Liver (tissue), 9 donors: Measurements from ENCODE around the gene URB1. TPM values are rescaled to one million over a fixed set of nuclear protein-coding genes. Genes with fewer than 3 reads are reported as not detected.

Experiments
- DNase-seq: peaks from one replicate; pipeline ENCODE4 v3.0.0-alpha.2; 2017; ENCODE audit warnings: low spot score
- H3K27ac ChIP-seq, 2 donors: one replicate each; pipeline ENCODE4 v1.7.0; 2013; ENCODE audit warnings: inconsistent platforms in 2 of 2, low read length in 2 of 2, control low read depth in 1 of 2, low read depth in 1 of 2, mild to moderate bottlenecking in 1 of 2
- H3K27me3 ChIP-seq, 4 donors: one replicate each; pipeline versions ENCODE4 v1.6.1 to v1.7.0; 2013; ENCODE audit warnings: low read length in 3 of 4, inconsistent platforms in 1 of 4, mild to moderate bottlenecking in 1 of 4, moderate library complexity in 1 of 4; ENCODE audit not compliant: control insufficient read depth in 4 of 4, insufficient read depth in 4 of 4
- H3K36me3 ChIP-seq, 4 donors: one replicate each; pipeline versions ENCODE4 v1.6.1 to v1.7.0; 2013; ENCODE audit warnings: low read length in 3 of 4, mild to moderate bottlenecking in 3 of 4, low read depth in 1 of 4, moderate library complexity in 1 of 4; ENCODE audit not compliant: control insufficient read depth in 4 of 4, insufficient read depth in 3 of 4
- H3K4me1 ChIP-seq, 4 donors: one replicate each; pipeline versions ENCODE4 v1.6.1 to v1.7.0; 2013; ENCODE audit warnings: low read length in 3 of 4, mild to moderate bottlenecking in 3 of 4, moderate library complexity in 1 of 4; ENCODE audit not compliant: control insufficient read depth in 4 of 4, insufficient read depth in 4 of 4
- H3K4me3 ChIP-seq, 3 donors: one replicate each; pipeline versions ENCODE4 v1.6.1 to v1.7.0; 2013; ENCODE audit warnings: low read length in 3 of 3, control low read depth in 1 of 3, low read depth in 1 of 3, mild to moderate bottlenecking in 1 of 3
- H3K9ac ChIP-seq, 2 donors: one replicate each; pipeline ENCODE4 v1.7.0; 2013; ENCODE audit warnings: low read length in 2 of 2, mild to moderate bottlenecking in 2 of 2, moderate library complexity in 2 of 2, control low read depth in 1 of 2, low read depth in 1 of 2
- H3K9me3 ChIP-seq, 4 donors: one replicate each; pipeline versions ENCODE4 v1.6.1 to v1.7.0; 2013; ENCODE audit warnings: low read length in 3 of 4; ENCODE audit not compliant: control insufficient read depth in 4 of 4
- ATF3 ChIP-seq: IDR thresholded peaks from 2 replicates; pipeline ENCODE4 v1.6.1; 2016; ENCODE audit warnings: antibody characterized with exemption
- CTCF ChIP-seq: fragments of 150-350 bp; IDR thresholded peaks from 2 replicates; pipeline ENCODE4 v1.5.1; 2017; ENCODE audit warnings: improper control_type of control experiment, low read depth, low read length; ENCODE audit not compliant: missing input control
- EGR1 ChIP-seq, 2 donors: IDR thresholded peaks; 2 replicates each; pipeline ENCODE4 v1.6.1; 2016 to 2018; ENCODE audit warnings: antibody characterized with exemption in 2 of 2, low read depth in 2 of 2
- FOXA1 ChIP-seq: IDR thresholded peaks from 2 replicates; pipeline ENCODE4 v1.6.1; 2016; ENCODE audit warnings: antibody characterized with exemption
- FOXA2 ChIP-seq: IDR thresholded peaks from 2 replicates; pipeline ENCODE4 v1.6.1; 2016; ENCODE audit warnings: antibody characterized with exemption
- GABPA ChIP-seq, 2 donors: IDR thresholded peaks in 1 of 2; conservative IDR thresholded peaks in 1 of 2; 2 replicates each; pipeline ENCODE4 v1.6.1; 2016; ENCODE audit warnings: antibody characterized with exemption in 2 of 2, mild to moderate bottlenecking in 1 of 2, moderate library complexity in 1 of 2
- HNF4A ChIP-seq, 2 donors: conservative IDR thresholded peaks; 2 replicates each; pipeline ENCODE4 v1.6.1; 2016; ENCODE audit warnings: antibody characterized with exemption in 2 of 2, mild to moderate bottlenecking in 2 of 2
- HNF4G ChIP-seq: IDR thresholded peaks from 2 replicates; pipeline ENCODE4 v1.6.1; 2016; ENCODE audit warnings: antibody characterized with exemption
- JUND ChIP-seq, 2 donors: IDR thresholded peaks; 2 replicates each; pipeline ENCODE4 v1.6.1; 2016; ENCODE audit warnings: antibody characterized with exemption in 2 of 2
- MAX ChIP-seq: IDR thresholded peaks from 2 replicates; pipeline ENCODE4 v1.6.1; 2016; ENCODE audit warnings: antibody characterized with exemption
- NR2F2 ChIP-seq: IDR thresholded peaks from 2 replicates; pipeline ENCODE4 v1.6.1; 2016; ENCODE audit warnings: antibody characterized with exemption
- RAD21 ChIP-seq, 2 donors: IDR thresholded peaks; 2 replicates each; pipeline ENCODE4 v1.6.1; 2016; ENCODE audit warnings: antibody characterized with exemption in 2 of 2, mild to moderate bottlenecking in 2 of 2
- REST ChIP-seq: IDR thresholded peaks from 2 replicates; pipeline ENCODE4 v1.6.1; 2016; ENCODE audit warnings: antibody characterized with exemption, mild to moderate bottlenecking
- RXRA ChIP-seq, 2 donors: IDR thresholded peaks; 2 replicates each; pipeline ENCODE4 v1.6.1; 2017 to 2018; ENCODE audit warnings: antibody characterized with exemption in 2 of 2, mild to moderate bottlenecking in 1 of 2
- SP1 ChIP-seq: IDR thresholded peaks from 2 replicates; pipeline ENCODE4 v1.6.1; 2018; ENCODE audit warnings: antibody characterized with exemption, mild to moderate bottlenecking
- TAF1 ChIP-seq: conservative IDR thresholded peaks from 2 replicates; pipeline ENCODE4 v1.6.1; 2016; ENCODE audit warnings: antibody characterized with exemption, mild to moderate bottlenecking
- YY1 ChIP-seq: IDR thresholded peaks from 2 replicates; pipeline ENCODE4 v1.6.1; 2016; ENCODE audit warnings: antibody characterized with exemption, mild to moderate bottlenecking
- WGBS: extraction: QIAGEN DNeasy Blood & Tissue Kit; methylation state at CpG from one replicate; pipeline ENCODE4 v1.1.7; 2013; 5-methylcytosine and 5-hydroxymethylcytosine counted together
- polyA plus RNA-seq, 2 donors: library from polyadenylated mRNA; stranded (reverse) in 1 of 2; unstranded in 1 of 2; fragments of 200-250 nt in 1 of 2; fragments of >200 nt in 1 of 2; fragmentation: Nextera tagmentation in 1 of 2; extraction: Ambion mirVana in 1 of 2; gene quantifications; one replicate each; pipeline versions ENCODE4 v1.2.1 to v1.2.3, GENCODE V29; 2013 to 2015
- total RNA-seq, 2 donors: library from RNA; depleted of rRNA; stranded (reverse); fragments of >200 nt; gene quantifications; one replicate each; pipeline ENCODE4 v1.2.3, GENCODE V29; 2014
- TF ChIP-seq, protein P1 (sequence below): IDR thresholded peaks from 2 replicates; pipeline ENCODE4 v1.6.1; 2016; ENCODE audit warnings: antibody characterized with exemption
- donor health status: healthy.
- donor health status: healthy.
- donor health status: healthy.
- donor health status: healthy.
- donor health status: healthy.

URB1 gene
- total and polyA plus RNA-seq, 4 donors, result 2.8 to 14.5 (median 7.1) TPM

DNA sequence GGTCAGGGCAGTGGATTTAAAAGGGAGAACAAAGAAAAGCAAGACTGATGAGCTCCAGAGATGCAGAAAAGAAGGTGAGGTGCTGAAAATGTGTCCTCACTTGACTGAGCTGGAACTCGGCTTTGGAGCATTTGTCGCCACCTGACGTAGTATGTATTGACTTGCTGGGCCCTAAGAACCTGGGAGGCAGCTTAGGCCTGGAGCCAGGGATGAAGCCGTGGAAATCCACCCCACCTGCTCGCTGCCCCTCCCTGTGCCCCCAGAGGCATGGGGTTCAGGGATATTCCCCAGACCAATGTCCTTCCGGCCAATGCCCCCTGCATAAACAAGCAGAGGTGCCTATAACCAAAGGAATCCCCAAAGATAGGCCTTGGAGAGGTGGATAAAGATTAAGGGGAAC lies 79.8 kb downstream of the URB1 start:
- Histone ChIP-seq H3K27ac (no peak overlapping the region), H3K27me3 (no peaks in the 10 kb centered on the region), H3K36me3 (peaks cover 6 to 39% (median 18%) of the 10 kb centered on the region in 4 donors), H3K4me1 (no peaks in the 10 kb centered on the region), H3K9ac (no peak overlapping the region), H3K9me3 (no peaks in the 10 kb centered on the region), H3K4me3 (no peak overlapping the region)
- WGBS, result 95% methylated on average over 6 of the region's 6 CpGs
- TF ChIP-seq FOXA1, result no peak
- DNase-seq, result no peak

- H3K27ac ChIP-seq, result no peak overlapping the region
- H3K4me3 ChIP-seq, result no peak overlapping the region
- H3K36me3 ChIP-seq, result peaks cover 4 to 32% (median 15%) of the 10 kb centered on the region in 4 donors
- no peak for TF ChIP-seq RAD21 (IDR thresholded peaks at IDR 0.05)
- TF ChIP-seq JUND (IDR thresholded peaks at IDR 0.05), result no peak
- no peak for TF ChIP-seq TAF1
- TF ChIP-seq GABPA (IDR thresholded peaks at IDR 0.05 in 1 of 2, conservative IDR thresholded peaks at IDR 0.05 in 1 of 2), result no peak
- TF ChIP-seq EGR1 (IDR thresholded peaks at IDR 0.05; ENCODE audit: low read depth in 2 of 2), result no peak
- no peak for TF ChIP-seq FOXA2
- no peak for TF ChIP-seq REST
- no peak for TF ChIP-seq HNF4G
- no peak for TF ChIP-seq ATF3
- no peak for TF ChIP-seq SP1
- no peak for TF ChIP-seq YY1
- no peak for TF ChIP-seq HNF4A (conservative IDR thresholded peaks at IDR 0.05)
- no peak for TF ChIP-seq NR2F2
- TF ChIP-seq RXRA (IDR thresholded peaks at IDR 0.05), result no peak
- TF ChIP-seq CTCF, result no peak
- TF ChIP-seq, protein P1, sequence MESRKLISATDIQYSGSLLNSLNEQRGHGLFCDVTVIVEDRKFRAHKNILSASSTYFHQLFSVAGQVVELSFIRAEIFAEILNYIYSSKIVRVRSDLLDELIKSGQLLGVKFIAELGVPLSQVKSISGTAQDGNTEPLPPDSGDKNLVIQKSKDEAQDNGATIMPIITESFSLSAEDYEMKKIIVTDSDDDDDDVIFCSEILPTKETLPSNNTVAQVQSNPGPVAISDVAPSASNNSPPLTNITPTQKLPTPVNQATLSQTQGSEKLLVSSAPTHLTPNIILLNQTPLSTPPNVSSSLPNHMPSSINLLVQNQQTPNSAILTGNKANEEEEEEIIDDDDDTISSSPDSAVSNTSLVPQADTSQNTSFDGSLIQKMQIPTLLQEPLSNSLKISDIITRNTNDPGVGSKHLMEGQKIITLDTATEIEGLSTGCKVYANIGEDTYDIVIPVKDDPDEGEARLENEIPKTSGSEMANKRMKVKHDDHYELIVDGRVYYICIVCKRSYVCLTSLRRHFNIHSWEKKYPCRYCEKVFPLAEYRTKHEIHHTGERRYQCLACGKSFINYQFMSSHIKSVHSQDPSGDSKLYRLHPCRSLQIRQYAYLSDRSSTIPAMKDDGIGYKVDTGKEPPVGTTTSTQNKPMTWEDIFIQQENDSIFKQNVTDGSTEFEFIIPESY, result no peak
- TF ChIP-seq MAX, result no peak
- H3K9me3 ChIP-seq, result no peaks in the 10 kb centered on the region
- no peaks in the 10 kb centered on the region for H3K4me1 ChIP-seq
- no peak overlapping the region for H3K9ac ChIP-seq
- H3K27me3 ChIP-seq, result no peaks in the 10 kb centered on the region
- DNase-seq, result no peak
- WGBS, result 96% methylated on average over 5 of the region's 5 CpGs
These were observed 80.5 kb downstream of the URB1 start for GRCh38 chr21:32312326-32312725.
